PFSK-1 (cell line): ENCODE measurements around the gene GAS7.

Experiments
- FOXP2 ChIP-seq: optimal IDR thresholded peaks from 2 replicates; pipeline ENCODE3; 2011; ENCODE audit warnings: borderline replicate concordance, control low read depth, inconsistent platforms; ENCODE audit not compliant: insufficient read depth; ENCODE audit errors: extremely low read length, extremely low read depth
- POLR2AphosphoS5 ChIP-seq: IDR thresholded peaks from 2 replicates; pipeline ENCODE4 v1.6.1; 2012; ENCODE audit warnings: low read depth, mild to moderate bottlenecking, control low read depth, low read length, moderate library complexity
- SIN3A ChIP-seq: IDR thresholded peaks from 2 replicates; pipeline ENCODE4 v1.6.1; 2012; ENCODE audit warnings: mild to moderate bottlenecking, low read length, moderate library complexity, borderline replicate concordance; ENCODE audit not compliant: insufficient read depth
- TAF1 ChIP-seq: IDR thresholded peaks from 2 replicates; pipeline ENCODE4 v1.6.1; 2012; ENCODE audit warnings: low read length, control low read depth, borderline replicate concordance; ENCODE audit not compliant: insufficient read depth
- TF ChIP-seq, protein P1 (sequence below), 2 experiments: IDR thresholded peaks; 2 replicates each; pipeline versions ENCODE4 v1.6.1 to v1.8.0; 2011 to 2012; ENCODE audit warnings: low read depth in 2 of 2, low read length in 2 of 2, control low read depth in 1 of 2, inconsistent platforms in 1 of 2, mild to moderate bottlenecking in 1 of 2, moderate library complexity in 1 of 2; ENCODE audit not compliant: insufficient read depth in 1 of 2

GAS7 gene

DNA sequence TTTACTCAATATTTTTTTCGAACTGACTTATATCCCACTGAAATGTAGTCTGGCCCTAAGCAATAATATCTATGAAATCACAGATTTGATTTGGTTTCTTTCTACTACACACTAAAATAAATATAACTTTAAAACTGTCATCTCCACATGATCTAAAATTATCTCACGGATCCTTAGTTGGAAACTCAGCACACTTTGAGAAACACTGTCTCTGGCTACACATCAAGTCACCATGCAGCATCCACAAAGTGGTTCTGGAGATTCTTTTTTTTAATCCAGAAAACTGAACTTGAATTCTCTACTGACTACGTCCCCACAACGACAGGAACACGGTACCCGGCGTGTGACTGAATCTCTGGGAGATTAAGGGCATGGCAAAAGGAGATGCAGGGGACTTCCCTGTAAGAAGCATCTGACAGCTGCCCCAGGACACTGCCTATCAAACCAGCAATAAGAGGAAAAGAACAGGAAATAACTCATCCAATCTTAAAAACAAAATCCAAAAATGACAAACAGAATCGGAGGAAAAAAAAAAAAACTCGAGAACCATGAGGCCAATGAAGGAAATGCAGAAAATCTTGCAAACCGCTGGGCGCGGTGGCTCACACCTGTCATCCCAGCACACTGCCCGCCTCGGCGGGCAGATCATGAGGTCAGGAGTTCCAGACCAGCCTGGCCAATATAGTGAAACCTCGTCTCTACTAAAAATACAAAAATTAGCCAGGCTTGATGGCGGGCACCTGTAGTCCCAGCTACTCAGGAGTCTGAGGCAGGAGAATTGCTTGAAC, 152.3 kb downstream of the GAS7 start:
- no peak for TF ChIP-seq FOXP2
- TF ChIP-seq TAF1 = no peak
- no peak for TF ChIP-seq SIN3A
- no peak for TF ChIP-seq POLR2AphosphoS5
- TF ChIP-seq, protein P1, sequence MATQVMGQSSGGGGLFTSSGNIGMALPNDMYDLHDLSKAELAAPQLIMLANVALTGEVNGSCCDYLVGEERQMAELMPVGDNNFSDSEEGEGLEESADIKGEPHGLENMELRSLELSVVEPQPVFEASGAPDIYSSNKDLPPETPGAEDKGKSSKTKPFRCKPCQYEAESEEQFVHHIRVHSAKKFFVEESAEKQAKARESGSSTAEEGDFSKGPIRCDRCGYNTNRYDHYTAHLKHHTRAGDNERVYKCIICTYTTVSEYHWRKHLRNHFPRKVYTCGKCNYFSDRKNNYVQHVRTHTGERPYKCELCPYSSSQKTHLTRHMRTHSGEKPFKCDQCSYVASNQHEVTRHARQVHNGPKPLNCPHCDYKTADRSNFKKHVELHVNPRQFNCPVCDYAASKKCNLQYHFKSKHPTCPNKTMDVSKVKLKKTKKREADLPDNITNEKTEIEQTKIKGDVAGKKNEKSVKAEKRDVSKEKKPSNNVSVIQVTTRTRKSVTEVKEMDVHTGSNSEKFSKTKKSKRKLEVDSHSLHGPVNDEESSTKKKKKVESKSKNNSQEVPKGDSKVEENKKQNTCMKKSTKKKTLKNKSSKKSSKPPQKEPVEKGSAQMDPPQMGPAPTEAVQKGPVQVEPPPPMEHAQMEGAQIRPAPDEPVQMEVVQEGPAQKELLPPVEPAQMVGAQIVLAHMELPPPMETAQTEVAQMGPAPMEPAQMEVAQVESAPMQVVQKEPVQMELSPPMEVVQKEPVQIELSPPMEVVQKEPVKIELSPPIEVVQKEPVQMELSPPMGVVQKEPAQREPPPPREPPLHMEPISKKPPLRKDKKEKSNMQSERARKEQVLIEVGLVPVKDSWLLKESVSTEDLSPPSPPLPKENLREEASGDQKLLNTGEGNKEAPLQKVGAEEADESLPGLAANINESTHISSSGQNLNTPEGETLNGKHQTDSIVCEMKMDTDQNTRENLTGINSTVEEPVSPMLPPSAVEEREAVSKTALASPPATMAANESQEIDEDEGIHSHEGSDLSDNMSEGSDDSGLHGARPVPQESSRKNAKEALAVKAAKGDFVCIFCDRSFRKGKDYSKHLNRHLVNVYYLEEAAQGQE (IDR thresholded peaks at IDR 0.05; ENCODE audit: insufficient read depth in 1 of 2, low read depth in 2 of 2, low read length in 2 of 2) = no peak

DNA sequence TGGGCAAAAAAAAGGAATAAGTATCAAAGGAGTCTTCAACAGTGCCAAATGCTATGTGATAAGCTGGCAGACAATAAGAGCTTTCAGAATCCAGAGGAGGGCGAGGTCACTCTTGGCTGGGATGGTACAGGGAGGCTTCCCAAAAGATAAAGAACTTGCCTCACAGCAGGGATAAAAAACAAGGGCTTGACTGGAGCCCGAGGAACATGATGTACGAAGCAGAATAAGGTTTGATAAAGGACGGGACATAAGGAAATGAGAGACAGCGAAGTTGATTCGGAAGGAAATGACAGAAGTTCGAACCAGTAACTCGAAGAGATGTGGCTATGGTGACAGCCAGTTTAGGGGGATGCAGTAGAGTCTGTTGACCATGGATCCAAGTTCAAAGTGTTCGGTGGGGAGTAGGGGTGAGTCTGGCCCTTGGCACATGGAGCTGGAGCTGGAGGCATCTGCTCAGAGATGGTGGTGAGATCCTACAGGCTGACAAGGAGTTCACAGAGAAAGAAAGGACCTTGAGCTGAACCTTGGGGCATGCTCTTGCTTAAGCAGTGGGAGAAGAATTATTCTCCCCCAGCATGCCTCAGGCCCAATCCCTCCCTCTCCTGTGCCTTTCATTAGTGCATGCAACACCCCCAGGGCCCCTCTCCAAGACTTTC, 155.7 kb downstream of the GAS7 start:
- TF ChIP-seq POLR2AphosphoS5 = no peak
- TF ChIP-seq, protein P1 (IDR thresholded peaks at IDR 0.05; ENCODE audit: insufficient read depth in 1 of 2, low read depth in 2 of 2, low read length in 2 of 2) = no peak
- TF ChIP-seq FOXP2 = no peak
- TF ChIP-seq TAF1 = no peak
- TF ChIP-seq SIN3A = no peak

GRCh38 chr17:10041916-10042588, 156.4 kb downstream of the GAS7 start:
- no peak for TF ChIP-seq TAF1
- TF ChIP-seq, protein P1 (IDR thresholded peaks at IDR 0.05; ENCODE audit: insufficient read depth in 1 of 2, low read depth in 2 of 2, low read length in 2 of 2) = no peak
- TF ChIP-seq POLR2AphosphoS5 = no peak
- TF ChIP-seq FOXP2 = no peak
- no peak for TF ChIP-seq SIN3A

- TF ChIP-seq FOXP2 = no peak
- TF ChIP-seq, protein P1 (IDR thresholded peaks at IDR 0.05; ENCODE audit: insufficient read depth in 1 of 2, low read depth in 2 of 2, low read length in 2 of 2) = no peak
- no peak for TF ChIP-seq TAF1
- no peak for TF ChIP-seq SIN3A
- TF ChIP-seq POLR2AphosphoS5 = no peak
Measured at GRCh38 chr17:10041287-10041612, 157.2 kb downstream of the GAS7 start.
